H1 (cell line): Measurements from ENCODE around the gene APOL2. TPM values are rescaled to one million over a fixed set of nuclear protein-coding genes. Genes with fewer than 3 reads are reported as not detected.

ENCODE experiments used
- HDAC2 ChIP-seq, 2 experiments: fragments of 300-600 bp in 1 of 2; sonication (generic) in 1 of 2; IDR thresholded peaks; 2 replicates each; pipeline ENCODE4 v1.6.1; 2011 to 2012; ENCODE audit warnings: low read depth in 2 of 2, low read length in 2 of 2, mild to moderate bottlenecking in 2 of 2, moderate library complexity in 2 of 2, borderline replicate concordance in 1 of 2, inconsistent platforms in 1 of 2
- polyA plus RNA-seq, 7 experiments: library from polyadenylated mRNA; depleted of rRNA in 3 of 7; stranded (reverse) in 5 of 7; unstranded in 2 of 7; fragments of >200 nt in 5 of 7; fragments of 200-250 nt in 2 of 7; gene quantifications; 1 replicate in 5 of 7; 2 replicates in 1 of 7; 4 replicates in 1 of 7; pipeline versions ENCODE4 v1.2.1 to v1.2.3, GENCODE V29; 2011 to 2013; ENCODE audit warnings: missing spikeins in 2 of 7, mixed read lengths in 2 of 7
- total RNA-seq: library from RNA; stranded (reverse); fragmentation: NEBNext Ultra II Directional; extraction: Animal tissue kit (Norgen Biotek cat#: 25700); gene quantifications from 2 replicates; pipeline ENCODE4 v1.2.1, GENCODE V29; 2021

Gene APOL2
- total and polyA plus RNA-seq, 2 of the 8 experiments (the other 6 are each of a cell fraction or from before 2014, with no cell fraction given), result 8.1 to 11.0 TPM

- TF ChIP-seq HDAC2 (IDR thresholded peaks at IDR 0.05; ENCODE audit: borderline replicate concordance in 1 of 2, low read depth in 2 of 2, low read length in 2 of 2), result no peak
Measured at GRCh38 chr22:36218648-36219193, 20.6 kb downstream of the APOL2 start (continued).
